ENCODE measurements around the gene PAX8. TPM values are rescaled to one million over a fixed set of nuclear protein-coding genes. Genes with fewer than 3 reads are reported as not detected.

Gene PAX8
- total RNA-seq, 1 donor from 2014 or later = 1.6 TPM

DNA sequence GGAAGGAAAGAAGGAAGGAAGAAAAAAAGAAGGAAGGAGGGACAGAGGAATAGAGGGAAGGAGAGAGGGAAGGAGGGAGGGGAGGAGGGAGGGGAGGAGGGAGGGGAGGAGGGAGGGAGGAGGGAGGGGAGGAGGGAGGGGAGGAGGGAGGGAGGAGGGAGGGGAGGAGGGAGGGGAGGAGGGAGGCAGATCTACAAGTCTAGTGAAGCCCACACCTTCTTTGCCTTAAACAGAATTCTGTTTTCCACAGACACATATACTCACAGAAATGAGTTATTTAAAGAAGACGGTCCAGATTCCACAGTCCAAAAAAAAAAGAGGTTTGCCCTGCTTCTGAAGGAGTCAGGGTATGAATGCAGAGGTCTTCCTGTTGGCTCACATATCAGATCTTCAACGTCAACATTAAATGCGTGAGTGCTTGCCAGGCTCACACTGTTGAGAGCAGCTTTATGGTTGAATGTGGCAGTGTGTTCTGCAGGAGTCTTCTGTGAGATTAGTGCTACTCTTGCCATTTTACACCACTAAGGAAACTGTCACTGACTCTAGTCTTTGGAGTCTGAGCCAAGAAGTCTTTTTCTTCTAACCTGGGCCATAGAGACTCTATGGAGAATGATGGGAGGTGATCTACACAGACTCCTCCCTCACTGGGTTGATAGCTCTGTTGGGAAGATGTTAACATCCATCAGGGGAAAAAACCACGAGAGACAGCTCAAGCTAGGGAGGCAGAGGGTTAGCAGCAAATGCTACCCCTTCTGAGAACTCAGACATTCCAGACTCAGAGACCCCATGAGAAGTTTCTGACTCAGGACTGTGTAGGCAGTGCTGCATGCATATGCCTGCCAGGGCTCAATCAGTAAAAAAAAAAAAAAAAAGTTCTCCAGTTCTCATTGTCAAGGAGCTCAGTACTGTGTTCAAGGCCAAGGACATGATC, 23.3 kb downstream of the PAX8 start:
- TF ChIP-seq, protein P1, sequence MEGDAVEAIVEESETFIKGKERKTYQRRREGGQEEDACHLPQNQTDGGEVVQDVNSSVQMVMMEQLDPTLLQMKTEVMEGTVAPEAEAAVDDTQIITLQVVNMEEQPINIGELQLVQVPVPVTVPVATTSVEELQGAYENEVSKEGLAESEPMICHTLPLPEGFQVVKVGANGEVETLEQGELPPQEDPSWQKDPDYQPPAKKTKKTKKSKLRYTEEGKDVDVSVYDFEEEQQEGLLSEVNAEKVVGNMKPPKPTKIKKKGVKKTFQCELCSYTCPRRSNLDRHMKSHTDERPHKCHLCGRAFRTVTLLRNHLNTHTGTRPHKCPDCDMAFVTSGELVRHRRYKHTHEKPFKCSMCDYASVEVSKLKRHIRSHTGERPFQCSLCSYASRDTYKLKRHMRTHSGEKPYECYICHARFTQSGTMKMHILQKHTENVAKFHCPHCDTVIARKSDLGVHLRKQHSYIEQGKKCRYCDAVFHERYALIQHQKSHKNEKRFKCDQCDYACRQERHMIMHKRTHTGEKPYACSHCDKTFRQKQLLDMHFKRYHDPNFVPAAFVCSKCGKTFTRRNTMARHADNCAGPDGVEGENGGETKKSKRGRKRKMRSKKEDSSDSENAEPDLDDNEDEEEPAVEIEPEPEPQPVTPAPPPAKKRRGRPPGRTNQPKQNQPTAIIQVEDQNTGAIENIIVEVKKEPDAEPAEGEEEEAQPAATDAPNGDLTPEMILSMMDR (IDR thresholded peaks at IDR 0.05) = no peak
- Histone ChIP-seq H3K27me3 (no peaks in the 10 kb centered on the region), H3K9me3 (no peaks in the 10 kb centered on the region), H3K4me1 (peaks cover 2% of the 10 kb centered on the region), H3K27ac (no peak overlapping the region), H3K36me3 (no peaks in the 10 kb centered on the region), H3K4me3 (no peak overlapping the region)
- no peak for DNase-seq
- intact Hi-C loops (cut with DNase I) = no loop called here
- no peak for ATAC-seq

DNA sequence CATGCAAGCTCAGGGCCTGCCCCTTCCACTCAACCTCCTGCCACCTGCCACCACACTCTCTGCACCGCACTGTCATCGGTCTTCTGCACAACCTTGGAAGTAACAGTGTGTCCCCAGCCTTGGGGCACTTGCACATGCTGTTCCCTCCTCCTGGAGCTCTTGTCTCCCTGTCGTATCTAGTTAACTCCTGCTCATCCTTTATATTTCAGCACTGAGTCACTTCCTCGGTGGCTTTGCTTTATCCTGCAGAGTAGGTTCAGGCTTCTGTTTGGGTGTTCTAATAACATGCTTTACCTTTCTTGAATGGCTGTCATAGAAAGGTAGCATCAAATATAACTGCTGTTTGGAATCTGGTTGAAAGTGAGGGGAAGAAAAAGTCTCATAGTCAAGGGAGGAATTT, 25.3 kb downstream of the PAX8 start:
- Histone ChIP-seq H3K9me3 (no peaks in the 10 kb centered on the region), H3K27me3 (no peaks in the 10 kb centered on the region), H3K4me3 (no peak overlapping the region), H3K36me3 (no peaks in the 10 kb centered on the region), H3K27ac (no peak overlapping the region), H3K4me1 (peaks cover 2% of the 10 kb centered on the region)
- intact Hi-C loops (cut with DNase I) = no loop called here
- no peak for ATAC-seq
- TF ChIP-seq, protein P1 (IDR thresholded peaks at IDR 0.05) = no peak
- no peak for DNase-seq

DNA sequence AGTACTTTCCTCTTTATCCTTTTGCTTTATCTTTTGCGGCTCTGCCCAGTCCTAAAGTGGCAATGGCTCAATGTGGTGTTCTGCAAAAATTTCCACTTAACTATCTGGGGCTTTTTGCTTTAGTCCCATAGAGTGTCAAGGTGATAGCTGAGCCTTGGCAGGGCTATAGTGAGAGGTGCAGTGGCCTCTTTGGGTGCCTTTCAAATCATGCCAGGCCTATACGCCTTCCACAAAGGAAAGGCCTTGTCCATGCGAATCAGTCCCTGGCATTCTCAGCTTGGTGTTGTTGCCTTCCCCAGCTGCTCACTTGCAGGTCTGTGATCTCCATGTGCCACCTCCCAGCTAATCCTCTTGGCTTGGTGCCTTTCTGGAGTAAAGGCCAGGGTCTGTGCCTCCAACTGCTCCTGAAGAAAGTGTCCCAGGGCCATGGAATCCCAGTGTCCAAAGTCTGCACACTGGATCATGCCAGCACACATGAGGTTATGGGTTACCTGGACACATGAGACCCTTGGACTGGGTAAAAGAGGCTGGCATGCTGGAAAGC, 26.6 kb downstream of the PAX8 start:
- TF ChIP-seq, protein P1 (IDR thresholded peaks at IDR 0.05) = no peak

DNA sequence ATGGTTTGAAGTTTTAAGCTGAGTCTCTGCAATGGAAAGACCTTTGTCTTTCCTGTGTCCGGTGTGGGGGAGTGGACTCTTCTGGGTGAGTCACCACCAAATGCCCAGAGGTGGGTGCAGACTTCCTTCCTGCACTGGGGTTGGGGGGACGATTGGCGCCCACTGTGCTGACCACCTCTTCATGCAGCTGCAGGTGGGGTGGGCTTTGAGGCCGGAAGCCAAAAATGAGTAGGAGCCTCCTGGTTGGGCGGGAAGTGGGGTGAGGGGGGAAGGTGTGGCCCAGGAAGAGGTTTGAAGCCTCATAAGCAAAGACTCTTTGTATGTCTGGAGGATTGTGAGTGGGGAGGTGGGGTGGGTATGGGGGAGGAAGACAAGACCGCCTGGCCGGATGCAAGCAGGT, 27.6 kb downstream of the PAX8 start:
- H3K9me3 ChIP-seq = no peaks in the 10 kb centered on the region
- no peaks in the 10 kb centered on the region for H3K27me3 ChIP-seq
- TF ChIP-seq, protein P1 (IDR thresholded peaks at IDR 0.05) = no peak
- DNase-seq = no peak
- no peak overlapping the region for H3K27ac ChIP-seq
- H3K36me3 ChIP-seq = no peaks in the 10 kb centered on the region
- no peak overlapping the region for H3K4me3 ChIP-seq
- intact Hi-C loops (cut with DNase I) = no loop called here
- no peak for ATAC-seq
- H3K4me1 ChIP-seq = peaks cover 2% of the 10 kb centered on the region

More for the DNA sequence above, 26.6 kb downstream of the PAX8 start:
- no peak for ATAC-seq
- Histone ChIP-seq H3K4me3 (no peak overlapping the region), H3K9me3 (no peaks in the 10 kb centered on the region), H3K27me3 (no peaks in the 10 kb centered on the region), H3K27ac (no peak overlapping the region), H3K4me1 (peaks cover 2% of the 10 kb centered on the region), H3K36me3 (no peaks in the 10 kb centered on the region)
- no peak for DNase-seq
- intact Hi-C loops (cut with DNase I) = no loop called here

DNA sequence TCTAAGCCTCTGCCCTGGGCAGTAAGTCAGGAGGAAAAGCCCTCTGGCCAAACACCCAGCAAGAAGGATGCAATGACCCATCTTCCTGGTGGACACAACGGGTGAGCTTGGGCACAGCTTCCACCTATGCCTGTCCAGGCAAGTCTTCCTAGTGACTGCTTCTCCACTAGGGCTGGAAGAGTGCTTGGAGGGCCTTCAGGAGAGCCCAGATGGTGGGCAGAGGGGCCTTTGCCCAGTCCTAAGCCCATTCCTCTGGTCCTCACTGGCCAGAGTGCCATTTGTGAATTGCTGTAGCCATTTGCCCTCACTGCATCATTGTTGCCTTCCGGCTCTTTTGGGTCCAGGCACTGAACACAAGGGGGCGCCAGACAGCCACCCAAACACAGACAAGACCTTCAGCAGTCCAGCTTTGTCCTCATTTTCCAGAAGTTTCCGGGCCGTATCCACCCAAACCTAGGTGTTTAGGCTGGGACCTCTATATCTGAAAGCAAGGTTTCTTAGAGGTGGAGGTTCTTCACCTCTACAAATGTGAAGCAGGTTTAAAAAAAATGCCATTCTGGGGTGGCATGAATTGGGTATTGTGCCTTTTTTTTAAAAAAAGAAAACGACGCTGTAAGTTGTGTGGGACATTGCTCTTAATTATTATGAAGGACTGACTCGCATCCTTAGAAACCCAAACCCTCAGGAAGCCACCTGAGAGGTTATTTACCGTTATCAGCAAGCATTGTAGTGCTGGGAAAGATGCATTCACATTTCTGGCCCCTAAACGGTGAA, 29.5 kb downstream of the PAX8 start:
- H3K27ac ChIP-seq = no peak overlapping the region

More for the DNA sequence above, 29.5 kb downstream of the PAX8 start:
- H3K4me1 ChIP-seq = no peaks in the 10 kb centered on the region
- no peaks in the 10 kb centered on the region for H3K9me3 ChIP-seq
- no peaks in the 10 kb centered on the region for H3K27me3 ChIP-seq
- DNase-seq = peak; percentile 88
- ATAC-seq = peak; percentile 91
- intact Hi-C loops (cut with DNase I) = loop anchor here (5.0 kb wide), 1 partner anchor 123 kb away; no protein-coding TSS in a partner anchor
- TF ChIP-seq, protein P1 (IDR thresholded peaks at IDR 0.05) = peak; percentile 91
- no peaks in the 10 kb centered on the region for H3K36me3 ChIP-seq
- H3K4me3 ChIP-seq = no peak overlapping the region

Measured in upper lobe of right lung (tissue), 1 donor.